HG03095 (cell line): ENCODE data around the gene CTU2.
A peak's percentile ranks its signal among the peaks of the same experiment; 100 is the strongest.

Experiments
- ATAC-seq: cut with Tn5 transposase; IDR thresholded peaks from one replicate; pipeline ENCODE4 v1.9.1; 2021; ENCODE audit warnings: moderate library complexity; ENCODE audit not compliant: unreplicated experiment

CTU2 gene

DNA sequence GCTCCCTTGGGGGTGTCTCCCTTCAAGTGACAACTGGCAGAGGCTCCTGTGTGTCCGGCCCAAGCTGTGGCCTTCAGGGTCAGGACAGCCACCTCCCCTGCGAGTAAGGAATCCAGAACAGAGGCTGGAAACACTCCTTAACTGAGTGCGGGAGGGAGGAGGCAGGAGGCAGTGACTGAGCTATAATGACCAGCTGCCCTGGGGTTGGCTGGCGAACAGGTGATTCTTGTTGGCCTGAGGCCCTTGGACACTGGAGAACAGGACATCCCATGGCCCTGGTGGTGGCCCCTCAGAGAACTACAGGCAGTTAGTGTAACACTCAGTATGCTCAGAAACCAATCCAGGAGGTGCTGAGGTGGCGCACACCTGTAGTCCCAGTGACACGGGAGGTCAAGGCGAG lies 10.6 kb upstream of the CTU2 start:
- ATAC-seq = no peak

GRCh38 chr16:88696441-88696840 lies 9.9 kb upstream of the CTU2 start:
- ATAC-seq = no peak

- ATAC-seq = no peak
Measured at GRCh38 chr16:88697116-88697830, 9.0 kb upstream of the CTU2 start.

DNA sequence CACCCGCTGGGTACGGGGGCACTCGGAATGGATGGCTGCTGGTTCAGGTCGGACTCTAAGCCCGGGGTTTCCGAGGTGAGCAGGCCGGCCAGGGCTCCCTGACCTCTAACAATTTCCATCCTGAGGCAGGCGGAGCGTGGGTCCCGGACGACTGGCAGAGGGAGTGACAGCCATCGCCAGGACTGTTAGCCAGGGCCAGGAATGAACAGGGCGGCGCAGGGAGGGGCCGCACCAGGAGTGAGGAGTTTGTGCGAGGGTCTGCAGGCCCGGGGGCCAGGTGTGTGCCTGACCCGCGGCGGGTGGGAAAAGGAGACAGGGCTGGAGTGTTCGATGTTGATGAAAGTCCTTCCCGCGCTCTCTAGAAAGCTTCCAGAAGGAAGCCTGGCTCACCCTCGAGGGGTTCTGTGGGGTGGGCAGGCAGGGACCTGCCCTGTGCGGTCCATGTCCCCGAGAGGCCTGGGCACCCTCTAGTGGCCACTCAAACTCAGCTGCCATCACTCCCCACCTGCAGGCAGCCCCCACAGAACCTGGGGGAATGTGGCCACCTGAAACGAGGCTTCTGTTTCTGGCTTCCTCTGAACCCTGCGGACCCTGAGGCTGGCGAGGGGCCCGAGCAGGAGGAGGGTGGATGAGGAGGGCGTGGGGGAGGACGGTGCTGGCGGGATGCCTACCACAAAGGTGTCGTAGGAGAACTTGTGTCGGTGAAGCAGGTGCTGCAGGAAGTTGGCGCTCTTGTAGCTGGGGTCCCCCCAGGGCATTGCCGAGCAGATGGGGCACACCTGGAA lies 8.3 kb upstream of the CTU2 start:
- ATAC-seq = no peak

- ATAC-seq = no peak
Measured at GRCh38 chr16:88698646-88699045, 7.7 kb upstream of the CTU2 start.

DNA sequence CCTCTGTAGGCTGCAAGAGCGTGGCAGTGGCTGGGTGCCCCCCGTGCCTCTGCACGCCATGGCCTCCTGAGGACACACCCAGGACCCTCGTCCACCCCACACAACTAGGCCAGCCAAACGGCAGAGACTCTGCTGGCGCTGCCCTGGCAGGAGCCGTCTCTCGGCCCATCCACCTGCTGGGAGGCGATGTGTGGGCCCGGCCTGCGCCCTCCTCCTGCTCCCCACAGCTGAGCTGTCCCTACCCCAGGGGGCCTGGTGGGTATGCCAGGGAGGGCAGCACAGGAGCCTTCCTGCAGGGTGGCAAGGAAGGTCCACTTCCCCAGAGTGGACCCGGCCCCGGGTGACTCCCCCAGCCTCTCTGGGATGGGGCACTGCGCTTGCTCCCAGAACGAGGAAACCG lies 7.1 kb upstream of the CTU2 start:
- ATAC-seq = no peak

- no peak for ATAC-seq
Measured at GRCh38 chr16:88700322-88700635, 6.0 kb upstream of the CTU2 start.

GRCh38 chr16:88700636-88701482 lies 5.4 kb upstream of the CTU2 start:
- ATAC-seq = peak; percentile 67

- ATAC-seq = no peak
Measured at GRCh38 chr16:88701581-88702370, 4.5 kb upstream of the CTU2 start.

GRCh38 chr16:88702371-88703210 lies 3.7 kb upstream of the CTU2 start:
- no peak for ATAC-seq

DNA sequence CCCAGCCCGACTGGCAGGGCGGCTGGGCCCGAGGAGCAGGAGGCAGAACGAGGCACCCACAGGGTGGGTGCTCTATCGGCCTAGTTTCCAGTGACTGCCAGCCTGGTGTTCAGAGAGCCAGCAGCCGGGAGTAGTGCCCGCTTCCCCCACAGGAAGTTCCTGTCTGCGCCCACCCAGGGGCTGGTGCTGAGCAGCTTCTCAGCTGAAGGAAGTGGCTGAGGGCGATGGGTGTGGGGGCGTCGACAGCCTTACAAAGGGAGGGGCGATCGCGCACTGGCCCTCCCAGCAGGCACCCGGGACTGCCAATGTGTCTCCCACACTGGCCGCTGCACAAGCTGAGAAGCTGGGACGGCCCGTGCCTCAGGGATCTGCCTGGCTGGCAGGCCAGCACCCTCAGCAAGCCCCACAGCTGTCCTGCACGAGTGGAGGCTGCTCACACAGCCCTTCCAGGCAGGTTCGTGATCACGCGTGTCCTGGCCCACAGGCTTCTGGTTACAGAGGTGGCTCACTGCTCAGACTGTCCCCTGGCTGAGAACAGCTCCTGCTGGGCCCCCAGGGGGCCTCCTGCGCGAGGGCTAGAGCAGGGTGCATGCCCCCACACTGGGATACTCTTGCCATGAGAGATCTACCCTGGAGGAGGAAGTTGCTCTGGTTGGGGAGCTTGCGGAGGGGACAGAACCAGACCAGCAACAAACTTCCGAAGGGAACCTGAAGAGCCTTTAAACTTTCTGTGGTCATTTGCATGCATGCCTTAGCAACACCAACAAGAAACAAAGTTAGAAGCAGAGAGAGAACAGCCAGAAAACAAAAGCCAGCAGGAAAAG lies 2.6 kb upstream of the CTU2 start:
- ATAC-seq = no peak

DNA sequence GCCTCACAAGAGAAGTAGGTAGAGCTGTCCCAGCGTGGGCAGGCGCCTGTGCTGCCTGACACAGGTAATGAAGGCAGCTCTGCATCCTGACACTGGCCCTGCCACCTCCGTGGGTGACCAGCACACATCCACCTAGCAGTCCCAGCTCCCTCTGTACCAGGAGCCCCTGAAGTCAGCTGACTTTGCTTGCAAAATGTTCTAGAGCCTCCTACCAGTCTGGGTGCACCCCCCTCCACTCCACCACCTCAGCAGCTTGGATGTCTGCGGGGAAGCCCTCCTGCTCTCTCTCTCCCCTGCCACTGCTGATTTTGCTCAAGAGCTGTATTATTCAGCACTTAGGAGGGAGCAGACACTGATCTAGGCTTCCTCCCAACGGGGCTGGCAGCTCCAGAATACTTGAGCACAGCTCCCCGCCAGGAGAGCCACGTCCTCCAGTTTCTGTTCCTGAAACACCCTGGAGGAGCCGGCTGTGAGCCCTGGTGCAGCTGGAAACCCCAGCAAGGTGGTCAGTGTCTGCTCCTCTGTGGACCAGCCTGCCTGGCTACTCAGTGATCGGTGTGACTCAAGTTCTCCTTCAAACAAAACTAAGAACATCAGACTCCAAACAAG lies 1.1 kb upstream of the CTU2 start:
- no peak for ATAC-seq

DNA sequence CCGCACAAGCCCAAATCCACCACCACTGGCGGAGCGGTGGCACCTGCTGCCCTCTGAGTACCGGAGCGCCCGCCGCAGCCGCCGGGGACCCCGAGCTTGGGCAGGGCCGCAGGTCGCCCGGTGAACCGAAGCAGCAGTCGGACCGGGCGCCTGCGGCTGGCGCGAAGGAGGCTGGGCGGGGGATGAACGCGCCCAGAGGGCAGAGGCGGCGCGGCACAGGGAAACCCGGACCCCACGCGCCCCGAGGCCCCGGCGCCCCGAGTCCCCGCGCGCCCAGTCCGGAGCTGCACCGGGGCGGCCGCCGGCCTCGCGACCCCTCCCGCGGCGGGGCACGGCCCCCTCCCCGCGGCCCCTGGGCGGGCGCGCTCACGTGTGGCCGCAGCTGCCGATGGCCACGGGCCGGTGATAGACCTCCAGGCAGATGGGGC lies 488 bp upstream of the CTU2 start:
- ATAC-seq = peak; percentile 6

GRCh38 chr16:88706965-88707826 lies 893 bp downstream of the CTU2 start:
- ATAC-seq = no peak

DNA sequence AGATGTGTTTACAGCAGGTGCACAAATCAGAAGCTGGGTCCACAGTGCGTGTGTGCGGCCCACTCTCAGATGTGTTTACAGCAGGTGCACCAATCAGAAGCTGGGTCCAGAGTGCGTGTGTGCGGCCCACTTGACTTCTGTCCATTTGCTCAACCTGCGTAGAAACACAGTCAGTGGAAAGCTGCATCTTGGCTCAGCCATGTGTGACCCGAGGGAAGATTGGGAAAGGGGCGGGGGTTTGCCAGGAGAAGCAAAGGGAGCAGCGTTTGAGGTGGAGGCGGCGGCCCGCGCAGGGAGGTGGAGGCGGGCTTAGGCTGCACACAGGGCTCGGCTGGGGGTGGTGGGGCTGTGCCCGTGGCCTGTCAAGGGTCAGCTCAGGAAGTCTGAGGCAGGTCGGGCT lies 4.3 kb downstream of the CTU2 start:
- no peak for ATAC-seq

DNA sequence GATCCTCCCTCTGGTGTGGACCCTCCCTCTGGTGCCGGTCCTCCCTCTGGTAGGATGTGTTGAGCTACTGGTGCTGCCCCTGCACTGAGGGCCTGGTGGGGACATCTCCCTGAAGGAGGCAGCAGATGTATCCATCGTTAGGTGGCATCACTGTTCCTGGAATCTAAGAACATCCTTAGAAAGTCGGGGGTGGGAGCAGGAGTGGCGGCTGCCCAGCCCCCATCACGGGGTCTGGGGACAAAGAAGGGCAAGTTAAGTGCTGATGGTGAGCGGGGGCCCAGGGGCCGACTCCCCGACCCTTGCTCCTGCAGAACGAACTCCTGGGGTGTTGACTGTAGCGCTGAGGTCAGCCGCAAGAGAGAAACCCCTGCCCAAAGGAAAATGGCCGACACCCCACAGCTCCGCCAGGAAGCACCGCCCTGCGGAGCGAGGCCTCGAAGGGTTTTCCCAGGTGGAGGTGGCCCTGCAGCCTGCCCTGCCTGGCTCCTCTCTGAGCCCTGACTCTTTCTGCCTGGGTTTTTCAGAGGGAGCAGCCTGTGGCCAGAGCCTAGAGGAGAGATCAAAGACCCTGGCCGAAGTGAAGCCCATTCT lies 5.5 kb downstream of the CTU2 start:
- no peak for ATAC-seq

- no peak for ATAC-seq
Measured at GRCh38 chr16:88712362-88712979, 6.2 kb downstream of the CTU2 start.
